Measurements from ENCODE around the gene ZDBF2.

GRCh38 chr2:206253125-206253776 lies 21.2 kb upstream of the ZDBF2 start:
- TF ChIP-seq CTCF (IDR thresholded peaks at IDR 0.05; ENCODE audit: control extremely low read depth in 1 of 3, insufficient read depth in 1 of 3, low read depth in 1 of 3, low read length in 3 of 3) (no peak), POLR2A (IDR thresholded peaks at IDR 0.05; ENCODE audit: control extremely low read depth in 1 of 2, low read depth in 2 of 2, low read length in 2 of 2) (no peak), USF2 (IDR thresholded peaks at IDR 0.05; ENCODE audit: low read length) (no peak), EZH2 (IDR thresholded peaks at IDR 0.05; ENCODE audit: low read depth, low read length, severe bottlenecking) (peak; percentile 82), CHD1 (IDR thresholded peaks at IDR 0.05; ENCODE audit: low read depth, low read length) (no peak), RFX5 (IDR thresholded peaks at IDR 0.05; ENCODE audit: borderline replicate concordance, low read depth, low read length) (no peak)

All from H1 (cell line).